HG03045 (cell line): ENCODE data around the gene PTPRN.
A peak's percentile ranks its signal among the peaks of the same experiment; 100 is the strongest.
"Not testable (repeated sequence)": the region's sequence is repeated elsewhere in the genome, so short reads cannot be mapped to it uniquely, and the experiment has no call there.

Source experiments
- ATAC-seq: cut with Tn5 transposase; IDR thresholded peaks from one replicate; pipeline ENCODE4 v1.9.1; 2021; ENCODE audit warnings: mild to moderate bottlenecking, moderate library complexity; ENCODE audit not compliant: unreplicated experiment

Gene PTPRN

GRCh38 chr2:219287580-219288265, 21.5 kb downstream of the PTPRN start:
- no peak for ATAC-seq

DNA sequence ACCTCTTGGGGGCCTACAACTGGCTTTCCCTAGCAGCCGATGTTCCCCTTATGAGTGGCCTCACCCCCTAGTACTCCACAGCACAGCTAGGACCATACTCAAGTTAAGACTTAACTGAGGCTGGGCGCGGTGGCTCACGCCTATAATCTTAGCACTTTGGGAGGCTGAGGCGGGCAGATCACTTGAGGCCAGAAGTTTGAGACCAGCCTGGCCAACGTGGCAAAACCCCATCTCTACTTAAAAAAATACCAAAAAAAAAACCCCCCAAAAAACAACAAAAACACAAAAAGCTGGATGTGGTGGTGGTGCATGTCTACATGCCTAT, 22.1 kb downstream of the PTPRN start:
- ATAC-seq = not testable (repeated sequence)

DNA sequence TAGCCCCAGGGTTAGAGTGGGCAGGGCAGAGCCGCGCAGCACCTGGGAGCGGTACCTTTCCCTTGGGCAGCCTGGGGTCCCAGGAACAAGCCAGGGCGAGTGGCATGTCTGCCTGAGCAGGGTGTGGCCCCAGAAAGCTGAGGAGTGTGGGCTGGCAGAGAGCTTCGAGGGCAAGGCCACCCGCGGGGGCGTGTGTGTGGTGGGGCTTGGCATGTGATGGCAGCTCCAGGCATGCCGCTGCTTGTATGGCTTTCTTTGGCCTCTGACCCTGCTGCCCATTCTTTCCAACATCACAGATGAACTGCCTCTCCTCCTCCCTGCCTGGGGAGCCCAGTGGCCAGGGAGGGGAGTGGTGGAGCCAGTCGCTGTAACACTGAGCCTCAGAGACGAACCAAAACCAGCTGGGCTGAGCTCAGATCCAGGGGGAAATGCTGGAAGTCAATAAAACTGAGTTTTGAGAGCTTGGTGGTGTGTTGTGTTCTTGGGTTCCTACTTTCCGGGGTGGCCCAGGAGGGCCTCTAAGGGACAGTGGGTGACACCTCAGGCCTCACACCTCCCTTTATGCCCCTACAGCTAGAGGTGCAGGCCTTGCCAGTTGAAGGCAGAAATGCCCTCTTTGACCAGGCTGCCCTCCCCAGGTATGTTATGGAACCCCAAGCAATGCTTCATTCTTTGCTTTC, 22.6 kb downstream of the PTPRN start:
- ATAC-seq = no peak

- ATAC-seq = no peak
Observed at GRCh38 chr2:219285894-219286425, 23.2 kb downstream of the PTPRN start.

DNA sequence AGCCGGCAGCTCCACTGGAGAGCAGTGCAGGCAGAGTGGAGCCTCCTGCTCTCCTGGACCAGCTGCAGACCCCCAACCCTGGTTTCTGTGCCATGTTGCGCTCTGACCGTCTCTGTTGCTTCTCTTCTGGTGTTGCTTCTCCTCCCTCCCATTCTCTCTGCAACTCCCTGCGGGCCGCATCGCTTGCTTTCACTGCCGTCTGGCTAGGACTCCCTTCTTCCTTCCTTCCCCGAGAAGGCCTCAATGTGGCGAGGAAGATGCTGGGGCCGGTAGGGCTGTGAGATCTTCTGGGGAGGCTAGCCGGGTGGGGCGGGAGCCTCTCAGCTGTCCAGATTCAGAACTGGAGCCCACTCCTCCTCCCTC, 23.8 kb downstream of the PTPRN start:
- no peak for ATAC-seq

DNA sequence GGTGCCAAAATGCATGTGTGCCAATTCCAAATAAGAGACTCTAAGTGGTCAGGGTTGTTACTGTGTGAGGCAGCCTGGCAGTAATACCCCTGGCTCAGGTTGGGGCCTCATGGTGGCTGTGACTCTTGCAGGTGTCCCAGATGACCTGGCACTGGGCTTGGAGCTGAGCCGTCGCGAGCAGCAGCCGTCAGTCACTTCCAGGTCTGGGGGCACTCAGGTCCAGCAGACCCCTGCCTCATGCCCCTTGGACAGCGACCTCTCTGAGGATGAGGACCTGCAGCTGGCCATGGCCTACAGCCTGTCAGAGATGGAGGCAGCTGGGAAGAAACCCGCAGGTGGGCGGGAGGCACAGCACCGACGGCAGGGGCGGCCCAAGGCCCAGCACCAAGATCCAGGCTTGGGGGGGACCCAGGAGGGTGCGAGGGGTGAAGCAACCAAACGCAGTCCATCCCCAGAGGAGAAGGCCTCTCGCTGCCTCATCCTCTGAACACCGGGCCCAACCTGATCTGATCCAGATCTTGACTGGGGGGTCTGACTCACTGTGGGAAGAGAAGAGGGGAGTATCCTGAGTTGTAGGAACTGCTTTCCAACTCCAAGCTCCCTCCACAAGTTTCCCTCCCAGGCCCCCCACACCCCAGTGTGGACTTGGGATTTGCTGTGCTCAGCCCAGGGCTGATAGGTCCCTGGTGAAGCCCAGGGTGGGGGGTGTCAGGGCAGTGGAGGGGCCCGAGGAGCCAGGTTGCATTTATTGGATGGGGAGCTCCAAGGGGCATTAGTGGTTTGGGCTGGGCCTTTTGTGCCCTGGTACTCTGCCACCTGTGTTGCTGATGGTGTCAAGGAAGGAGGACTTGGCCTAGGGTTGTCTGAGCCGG, 24.5 kb downstream of the PTPRN start:
- ATAC-seq = no peak

DNA sequence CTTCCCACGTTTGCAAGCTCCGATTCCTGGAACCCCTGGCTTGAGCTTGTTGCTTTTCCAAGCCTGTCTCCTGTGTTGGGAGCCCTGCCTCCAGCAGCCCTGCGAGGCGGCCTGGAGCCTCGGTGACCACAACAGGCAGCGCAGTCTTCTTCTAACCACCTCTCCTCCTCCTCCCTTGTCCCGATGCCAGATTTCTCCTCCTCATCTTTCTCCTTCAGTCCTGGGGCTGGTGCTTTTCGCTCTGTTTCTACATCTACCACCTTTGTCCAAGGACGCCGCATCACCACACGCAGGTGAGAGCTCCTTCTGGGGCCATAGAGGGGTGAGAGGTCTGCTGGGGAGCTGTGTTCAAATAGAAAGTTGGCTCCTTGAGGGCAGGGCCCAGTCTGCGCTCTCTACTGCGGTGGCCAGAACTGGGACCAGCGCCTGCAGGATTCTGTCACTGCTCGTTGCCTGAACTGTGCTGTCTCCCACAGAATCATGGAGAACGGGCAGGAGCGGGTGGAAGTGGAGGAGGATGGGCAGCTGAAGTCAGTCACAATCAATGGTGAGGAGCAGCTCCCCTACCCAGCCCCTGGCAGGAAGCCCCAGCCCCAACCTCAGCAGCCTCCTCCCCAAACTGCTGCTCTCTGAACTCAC, 26.1 kb downstream of the PTPRN start:
- ATAC-seq = no peak

DNA sequence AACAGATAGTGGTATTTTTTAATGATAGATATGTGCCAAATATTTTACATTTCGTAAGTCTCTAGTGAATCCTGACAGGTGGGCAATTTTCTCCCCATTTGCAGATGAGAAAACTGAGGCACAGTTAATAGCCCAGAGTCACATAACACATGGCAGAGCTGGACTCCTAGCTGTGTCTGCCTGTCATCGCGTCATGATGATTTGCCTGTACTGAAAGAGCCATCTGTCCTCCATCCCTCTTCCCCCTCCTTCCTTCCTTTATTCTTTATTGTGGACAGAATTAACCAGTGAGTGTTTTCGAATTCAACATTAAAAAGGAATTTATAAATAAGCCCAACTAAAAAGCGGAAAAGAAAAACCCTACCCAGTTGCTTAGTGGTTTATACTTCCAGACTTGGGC, 26.8 kb downstream of the PTPRN start:
- no peak for ATAC-seq

GRCh38 chr2:219281588-219281987, 27.6 kb downstream of the PTPRN start:
- ATAC-seq = no peak

DNA sequence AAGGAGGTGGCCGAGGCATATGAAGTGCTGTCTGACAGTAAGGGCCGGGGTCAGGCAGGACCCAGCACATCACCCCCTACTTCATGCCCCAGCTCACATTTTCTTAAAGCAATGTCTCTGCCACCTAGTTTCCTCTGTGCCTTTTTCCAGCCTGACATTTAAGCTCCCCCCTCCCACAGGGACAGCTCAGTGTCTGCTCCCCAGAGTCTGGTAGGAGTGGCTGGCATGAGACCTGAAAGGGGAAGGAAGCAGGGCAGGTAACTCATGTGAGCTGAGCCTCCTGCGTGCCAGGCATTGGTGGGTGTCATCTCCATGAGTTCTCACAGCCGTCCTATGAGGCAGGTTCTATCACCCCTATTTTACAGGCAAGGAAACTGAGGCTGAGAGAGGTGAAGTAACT, 28.6 kb downstream of the PTPRN start:
- no peak for ATAC-seq

DNA sequence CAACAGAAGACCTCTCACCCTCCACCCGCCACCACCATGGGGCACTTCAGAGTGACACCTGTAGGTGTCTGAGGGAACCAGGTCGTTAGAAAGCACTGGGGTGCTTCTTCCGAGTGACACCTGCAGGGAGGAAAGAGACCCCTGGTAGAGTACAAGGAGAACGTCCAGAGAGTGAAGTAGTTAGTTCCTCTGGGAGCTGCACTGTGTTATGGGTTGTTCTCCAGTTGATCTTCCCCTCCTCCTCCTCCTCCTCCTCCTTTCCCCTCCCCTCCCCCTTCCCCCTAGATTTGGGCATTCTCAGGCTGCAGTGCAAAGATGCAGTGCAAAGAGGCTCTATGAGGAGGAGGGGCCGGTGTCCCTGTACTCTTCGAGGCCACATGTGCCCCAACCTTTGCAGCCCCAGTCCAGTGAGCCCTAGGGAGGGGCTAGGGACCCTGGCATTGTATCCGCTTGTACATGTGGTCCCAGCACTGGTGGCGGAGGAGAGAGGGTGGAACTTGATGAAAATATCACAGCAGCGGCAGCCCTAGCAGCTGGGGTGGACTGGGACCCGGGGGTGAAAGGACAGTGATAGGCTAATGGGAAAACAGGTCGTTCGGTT, 29.2 kb downstream of the PTPRN start:
- no peak for ATAC-seq

GRCh38 chr2:219279151-219279915, 29.9 kb downstream of the PTPRN start, which contains the start of gene DNAJB2:
Gene DNAJB2, plus strand, starts transcription at chr2:219279366. Its CDS starts 468 bp downstream, at chr2:219279834.
- ATAC-seq = peak; percentile 83

DNA sequence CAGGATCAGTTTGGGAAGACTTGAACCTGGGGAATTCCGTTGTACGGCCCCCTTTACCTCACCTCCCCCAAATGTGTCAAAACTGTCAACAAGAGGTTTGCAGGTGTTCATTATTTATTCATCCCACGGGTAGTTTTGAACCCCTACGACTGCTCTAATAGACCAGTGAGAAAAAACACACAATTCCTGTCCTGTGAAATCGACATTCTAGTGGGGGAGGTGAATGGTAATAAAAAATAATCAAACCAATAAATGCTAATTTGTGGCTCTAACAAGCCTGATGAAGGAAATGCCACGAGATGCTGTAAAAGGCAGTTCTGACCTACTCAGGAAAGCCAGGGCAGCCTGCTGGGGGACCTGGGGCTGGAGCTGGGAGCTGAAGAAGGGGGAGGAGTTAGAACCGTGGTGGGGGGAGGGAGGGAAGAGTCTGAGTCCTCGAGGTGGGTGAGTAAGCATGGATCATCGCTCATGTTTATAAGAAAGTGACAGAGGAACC, 30.5 kb downstream of the PTPRN start:
- no peak for ATAC-seq

DNA sequence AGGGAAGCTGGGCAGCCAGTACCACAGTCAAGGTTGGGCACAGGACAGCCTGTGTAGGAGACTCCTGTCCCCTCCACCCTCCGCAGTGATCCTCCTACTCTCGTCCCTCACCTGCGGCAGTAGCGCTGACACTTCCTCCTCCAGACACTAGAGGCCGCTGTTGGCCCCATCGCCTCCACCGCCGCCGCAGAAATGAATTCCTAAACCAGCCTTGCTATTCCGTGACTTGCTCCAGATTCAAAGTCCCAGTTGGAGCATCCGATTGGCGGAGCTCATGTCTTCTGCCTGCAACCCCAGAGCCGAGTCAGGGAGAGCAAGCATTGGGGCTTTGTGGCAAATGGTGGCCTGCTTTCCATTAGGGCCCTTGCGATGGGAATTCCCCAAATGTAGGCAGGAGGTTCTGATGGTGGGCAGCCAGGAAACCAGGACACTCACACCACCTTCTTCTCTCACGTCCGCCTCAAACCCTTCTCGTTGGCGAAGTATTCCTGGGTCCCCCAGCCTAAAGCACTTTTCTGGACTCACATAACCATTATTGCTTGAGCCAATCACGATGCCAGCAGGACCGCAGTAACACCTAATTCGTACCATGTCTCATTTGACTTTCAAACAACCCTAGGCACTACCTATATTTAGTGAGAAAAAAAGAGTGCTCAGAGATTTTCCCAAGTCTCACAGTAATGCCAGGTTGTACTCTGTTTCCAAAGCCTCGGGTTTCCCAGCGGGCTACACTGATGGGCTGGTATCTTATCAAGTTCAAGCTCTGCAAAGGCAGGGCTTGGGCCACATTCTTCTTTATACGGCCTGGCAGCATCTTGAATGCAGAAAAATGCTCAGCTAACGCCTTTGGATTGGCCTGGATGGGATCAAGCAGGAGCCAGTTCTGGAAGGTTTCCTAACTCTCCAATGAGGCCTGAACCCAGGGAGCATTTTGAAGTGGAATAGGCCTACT, 31.2 kb downstream of the PTPRN start:
- ATAC-seq = peak; percentile 18

DNA sequence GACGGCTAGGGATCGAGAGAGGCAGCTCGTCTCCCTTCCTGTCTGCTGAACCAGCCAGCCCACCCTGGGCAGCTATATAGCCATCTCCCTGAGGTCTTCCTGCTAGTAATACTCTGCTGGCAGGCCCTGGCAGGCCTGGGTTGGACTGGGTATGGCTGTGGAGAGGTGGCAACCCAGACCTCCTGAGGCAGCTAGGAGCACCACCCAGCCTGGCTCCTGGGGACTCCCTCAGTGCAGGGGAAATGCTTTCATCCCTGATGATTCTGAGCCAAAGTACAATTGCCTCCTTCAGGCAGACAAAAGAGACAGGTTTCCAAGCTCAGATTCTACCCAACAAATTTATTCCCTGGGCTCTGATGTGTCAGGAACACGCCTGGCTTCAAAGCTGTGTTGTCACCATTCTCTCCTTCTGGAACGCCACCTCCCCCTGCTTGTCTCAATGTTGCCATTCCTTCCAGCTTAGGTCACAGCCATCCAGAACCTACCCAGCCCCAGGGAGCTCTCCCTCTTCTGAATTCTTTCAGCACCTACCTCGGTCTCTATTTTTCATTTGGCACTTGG, 34.8 kb downstream of the PTPRN start:
- no peak for ATAC-seq

GRCh38 chr2:219273937-219274336, 35.3 kb downstream of the PTPRN start:
- ATAC-seq = no peak

DNA sequence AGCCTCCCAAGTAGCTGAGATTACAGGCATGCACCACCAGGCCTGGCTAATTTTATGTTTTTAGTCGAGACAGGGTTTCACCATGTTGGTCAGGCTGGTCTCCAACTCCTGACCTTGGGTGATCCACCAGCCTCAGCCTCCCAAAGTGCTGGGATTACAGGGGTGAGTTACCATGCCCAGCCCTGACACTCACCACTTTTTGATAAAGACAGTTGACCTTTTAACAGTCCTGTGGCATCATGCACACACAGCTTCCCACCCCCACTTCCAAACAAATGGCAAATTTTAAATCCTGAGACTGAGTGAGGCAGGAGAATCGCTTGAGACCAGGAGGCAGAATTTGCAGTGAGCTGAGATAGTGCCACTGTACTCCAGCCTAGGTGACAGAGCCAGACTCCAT, 36.2 kb downstream of the PTPRN start:
- no peak for ATAC-seq

- ATAC-seq = no peak
Observed at GRCh38 chr2:219272356-219272755, 36.8 kb downstream of the PTPRN start.
